Activated CD4-positive, alpha-beta T cell treated with anti-CD3 and anti-CD28 coated beads, Interleukin-2, amount 50 U/mL, for 16 hours (primary cell): ENCODE measurements around the gene FASN.

Experiments
- DNase-seq: peaks from one replicate; pipeline ENCODE4 v3.0.0-alpha.2; 2020

The FASN gene

GRCh38 chr17:82101301-82101715 lies 3.3 kb upstream of the FASN start:
- DNase-seq: no peak

GRCh38 chr17:82100502-82101298 lies 2.7 kb upstream of the FASN start:
- DNase-seq: no peak

- DNase-seq: no peak
Measured at GRCh38 chr17:82098939-82099763, 1.1 kb upstream of the FASN start.

- no peak for DNase-seq
Measured at GRCh38 chr17:82097919-82098168, 192 bp downstream of the FASN start.

- DNase-seq: peak; percentile 30
Measured at GRCh38 chr17:82097184-82097918, 685 bp downstream of the FASN start.

- DNase-seq: no peak
Measured at GRCh38 chr17:82096709-82097183, 1.3 kb downstream of the FASN start.

GRCh38 chr17:82095777-82096708 lies 2.0 kb downstream of the FASN start:
- DNase-seq: no peak

GRCh38 chr17:82094931-82095776 lies 2.9 kb downstream of the FASN start:
- DNase-seq: no peak

GRCh38 chr17:82092995-82093751 lies 4.9 kb downstream of the FASN start:
- no peak for DNase-seq

GRCh38 chr17:82092628-82092994 lies 5.4 kb downstream of the FASN start:
- no peak for DNase-seq

- DNase-seq: no peak
Measured at GRCh38 chr17:82092094-82092586, 5.9 kb downstream of the FASN start.

GRCh38 chr17:82091264-82092066 lies 6.6 kb downstream of the FASN start:
- DNase-seq: no peak

- DNase-seq: no peak
Measured at GRCh38 chr17:82090549-82091263, 7.3 kb downstream of the FASN start.

GRCh38 chr17:82089723-82090548 lies 8.1 kb downstream of the FASN start:
- no peak for DNase-seq

- no peak for DNase-seq
Measured at GRCh38 chr17:82088838-82089722, 9.0 kb downstream of the FASN start.

- no peak for DNase-seq
Measured at GRCh38 chr17:82087961-82088837, 9.8 kb downstream of the FASN start.
